ENCODE results near the gene ECI1. TPM values are rescaled to one million over a fixed set of nuclear protein-coding genes. Genes with fewer than 3 reads are reported as not detected.

ECI1 gene
- total and polyA plus RNA-seq, 2 of the 13 experiments (the other 11 are each of a cell fraction or from before 2014, with no cell fraction given), result 82.0 to 102 TPM

DNA sequence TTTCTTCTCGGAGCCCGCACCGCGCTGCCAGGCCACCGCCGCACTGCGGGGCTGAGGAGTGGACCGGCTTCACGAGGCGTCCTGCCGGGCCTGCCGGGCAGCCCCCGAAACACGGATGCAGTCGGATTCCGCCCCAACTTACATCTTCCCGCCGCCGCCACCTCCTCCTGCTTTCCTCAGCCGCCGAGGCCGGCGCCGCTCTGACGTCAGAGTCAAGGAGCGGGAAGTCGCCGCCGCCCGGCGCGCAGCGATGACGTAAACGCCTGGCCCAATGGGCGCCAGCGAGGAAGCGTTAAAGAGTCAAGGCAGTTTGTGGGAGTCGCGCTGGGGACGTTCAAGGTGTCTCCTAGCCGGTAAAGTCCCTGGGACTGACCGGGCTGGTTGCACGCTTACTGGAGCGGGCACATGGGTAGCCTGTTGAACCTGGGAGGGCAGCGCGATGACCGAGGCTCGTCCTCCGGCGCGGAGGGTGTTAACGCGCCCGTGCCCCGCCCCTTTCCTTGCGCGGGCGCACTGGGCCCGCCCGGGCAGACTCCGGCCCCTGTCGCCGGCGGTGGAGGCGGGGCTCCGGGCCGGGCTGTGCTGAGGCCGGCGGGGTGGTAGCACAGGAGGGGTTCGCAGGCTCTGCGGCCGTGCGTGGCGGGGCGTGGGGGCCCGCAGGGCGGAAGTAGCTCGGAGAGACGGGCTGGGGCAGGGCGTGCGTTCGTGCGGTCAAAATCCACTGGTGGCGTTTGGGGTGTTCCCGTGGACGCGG lies 16.7 kb upstream of the ECI1 start, which contains the start of gene RNPS1 (continued):
- TF ChIP-seq ZNF639 (CRISPR knock-in tag; conservative IDR thresholded peaks at IDR 0.05), result peak; percentile 94; the same call in 1 of the 2 replicates
- TF ChIP-seq, protein P1, sequence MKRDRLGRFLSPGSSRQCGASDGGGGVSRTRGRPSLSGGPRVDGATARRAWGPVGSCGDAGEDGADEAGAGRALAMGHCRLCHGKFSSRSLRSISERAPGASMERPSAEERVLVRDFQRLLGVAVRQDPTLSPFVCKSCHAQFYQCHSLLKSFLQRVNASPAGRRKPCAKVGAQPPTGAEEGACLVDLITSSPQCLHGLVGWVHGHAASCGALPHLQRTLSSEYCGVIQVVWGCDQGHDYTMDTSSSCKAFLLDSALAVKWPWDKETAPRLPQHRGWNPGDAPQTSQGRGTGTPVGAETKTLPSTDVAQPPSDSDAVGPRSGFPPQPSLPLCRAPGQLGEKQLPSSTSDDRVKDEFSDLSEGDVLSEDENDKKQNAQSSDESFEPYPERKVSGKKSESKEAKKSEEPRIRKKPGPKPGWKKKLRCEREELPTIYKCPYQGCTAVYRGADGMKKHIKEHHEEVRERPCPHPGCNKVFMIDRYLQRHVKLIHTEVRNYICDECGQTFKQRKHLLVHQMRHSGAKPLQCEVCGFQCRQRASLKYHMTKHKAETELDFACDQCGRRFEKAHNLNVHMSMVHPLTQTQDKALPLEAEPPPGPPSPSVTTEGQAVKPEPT (CRISPR knock-in tag; IDR thresholded peaks at IDR 0.05; ENCODE audit: low read depth), result peak; percentile 61; the same call in 1 of the 2 replicates
- TF ChIP-seq ZNF724P (CRISPR knock-in tag; IDR thresholded peaks at IDR 0.05; ENCODE audit: borderline replicate concordance), result 0 out of 2 replicates have a peak, but pooled peaks have one; percentile 28
- peak; percentile 98 for TF ChIP-seq POLR2G (IDR thresholded peaks at IDR 0.05; ENCODE audit: low read depth, low read length)
- peak; percentile 68 for TF ChIP-seq IKZF5 (CRISPR knock-in tag; IDR thresholded peaks at IDR 0.05)
- TF ChIP-seq ZNF556 (CRISPR knock-in tag; IDR thresholded peaks at IDR 0.05; ENCODE audit: borderline replicate concordance), result 0 out of 2 replicates have a peak, but pooled peaks have one; percentile 9
- TF ChIP-seq IKZF4 (CRISPR knock-in tag; IDR thresholded peaks at IDR 0.05; ENCODE audit: borderline replicate concordance, low read depth, not compliant biosample characterization), result peak; percentile 92
- peak; percentile 89; the same call in 1 of the 2 replicates for TF ChIP-seq THAP7 (CRISPR knock-in tag; IDR thresholded peaks at IDR 0.05)
- TF ChIP-seq, protein P2, sequence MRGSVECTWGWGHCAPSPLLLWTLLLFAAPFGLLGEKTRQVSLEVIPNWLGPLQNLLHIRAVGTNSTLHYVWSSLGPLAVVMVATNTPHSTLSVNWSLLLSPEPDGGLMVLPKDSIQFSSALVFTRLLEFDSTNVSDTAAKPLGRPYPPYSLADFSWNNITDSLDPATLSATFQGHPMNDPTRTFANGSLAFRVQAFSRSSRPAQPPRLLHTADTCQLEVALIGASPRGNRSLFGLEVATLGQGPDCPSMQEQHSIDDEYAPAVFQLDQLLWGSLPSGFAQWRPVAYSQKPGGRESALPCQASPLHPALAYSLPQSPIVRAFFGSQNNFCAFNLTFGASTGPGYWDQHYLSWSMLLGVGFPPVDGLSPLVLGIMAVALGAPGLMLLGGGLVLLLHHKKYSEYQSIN (CRISPR knock-in tag; IDR thresholded peaks at IDR 0.05; ENCODE audit: borderline replicate concordance), result no peak
- peak; percentile 99 for TF ChIP-seq CREM (IDR thresholded peaks at IDR 0.05)
- peak; percentile 97 for TF ChIP-seq CREM (CRISPR knock-in tag; IDR thresholded peaks at IDR 0.05)
- no peak; the same call in 1 of the 2 replicates for TF ChIP-seq ZFP37 (CRISPR knock-in tag; IDR thresholded peaks at IDR 0.05; ENCODE audit: borderline replicate concordance)
- 0 out of 2 replicates have a peak, but pooled peaks have one; percentile 17 for TF ChIP-seq ZKSCAN5 (CRISPR knock-in tag; IDR thresholded peaks at IDR 0.05)
- TF ChIP-seq, protein P3, sequence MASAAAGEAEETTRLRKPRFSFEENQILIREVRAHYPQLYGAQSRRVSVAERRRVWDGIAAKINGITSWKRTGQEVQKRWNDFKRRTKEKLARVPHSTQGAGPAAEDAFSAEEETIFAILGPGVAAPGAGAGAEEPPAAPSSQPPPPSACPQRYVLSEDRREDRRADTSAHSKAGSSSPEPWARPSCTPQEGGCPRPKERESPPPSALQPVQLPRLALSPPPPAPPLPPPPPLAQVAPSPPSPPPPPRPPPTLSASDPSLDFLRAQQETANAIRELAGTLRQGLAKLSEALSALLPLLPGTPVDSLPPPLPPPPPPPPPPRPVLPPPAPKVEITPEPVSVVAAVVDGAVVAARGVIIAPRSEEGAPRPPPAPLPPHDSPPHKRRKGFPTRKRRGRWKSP (CRISPR knock-in tag; IDR thresholded peaks at IDR 0.05), result peak; percentile 93
- no peak for TF ChIP-seq MIXL1 (CRISPR knock-in tag; IDR thresholded peaks at IDR 0.05)
- no peak; the same call in 1 of the 2 replicates for TF ChIP-seq ZSCAN22 (CRISPR knock-in tag; IDR thresholded peaks at IDR 0.05)
- no peak for TF ChIP-seq TCF7 (IDR thresholded peaks at IDR 0.05; ENCODE audit: low read depth)
- TF ChIP-seq, protein P4, sequence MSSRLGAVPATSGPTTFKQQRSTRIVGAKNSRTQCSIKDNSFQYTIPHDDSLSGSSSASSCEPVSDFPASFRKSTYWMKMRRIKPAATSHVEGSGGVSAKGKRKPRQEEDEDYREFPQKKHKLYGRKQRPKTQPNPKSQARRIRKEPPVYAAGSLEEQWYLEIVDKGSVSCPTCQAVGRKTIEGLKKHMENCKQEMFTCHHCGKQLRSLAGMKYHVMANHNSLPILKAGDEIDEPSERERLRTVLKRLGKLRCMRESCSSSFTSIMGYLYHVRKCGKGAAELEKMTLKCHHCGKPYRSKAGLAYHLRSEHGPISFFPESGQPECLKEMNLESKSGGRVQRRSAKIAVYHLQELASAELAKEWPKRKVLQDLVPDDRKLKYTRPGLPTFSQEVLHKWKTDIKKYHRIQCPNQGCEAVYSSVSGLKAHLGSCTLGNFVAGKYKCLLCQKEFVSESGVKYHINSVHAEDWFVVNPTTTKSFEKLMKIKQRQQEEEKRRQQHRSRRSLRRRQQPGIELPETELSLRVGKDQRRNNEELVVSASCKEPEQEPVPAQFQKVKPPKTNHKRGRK (CRISPR knock-in tag; IDR thresholded peaks at IDR 0.05), result no peak
- peak; percentile 47; the same call in 1 of the 2 replicates for TF ChIP-seq FOSL2 (CRISPR knock-in tag; IDR thresholded peaks at IDR 0.05)

Measured in HepG2 (cell line).